ENCODE results near the gene RGS7.
"Not testable (repeated sequence)": the region's sequence is repeated elsewhere in the genome, so short reads cannot be mapped to it uniquely, and the experiment has no call there.

RGS7 gene

DNA sequence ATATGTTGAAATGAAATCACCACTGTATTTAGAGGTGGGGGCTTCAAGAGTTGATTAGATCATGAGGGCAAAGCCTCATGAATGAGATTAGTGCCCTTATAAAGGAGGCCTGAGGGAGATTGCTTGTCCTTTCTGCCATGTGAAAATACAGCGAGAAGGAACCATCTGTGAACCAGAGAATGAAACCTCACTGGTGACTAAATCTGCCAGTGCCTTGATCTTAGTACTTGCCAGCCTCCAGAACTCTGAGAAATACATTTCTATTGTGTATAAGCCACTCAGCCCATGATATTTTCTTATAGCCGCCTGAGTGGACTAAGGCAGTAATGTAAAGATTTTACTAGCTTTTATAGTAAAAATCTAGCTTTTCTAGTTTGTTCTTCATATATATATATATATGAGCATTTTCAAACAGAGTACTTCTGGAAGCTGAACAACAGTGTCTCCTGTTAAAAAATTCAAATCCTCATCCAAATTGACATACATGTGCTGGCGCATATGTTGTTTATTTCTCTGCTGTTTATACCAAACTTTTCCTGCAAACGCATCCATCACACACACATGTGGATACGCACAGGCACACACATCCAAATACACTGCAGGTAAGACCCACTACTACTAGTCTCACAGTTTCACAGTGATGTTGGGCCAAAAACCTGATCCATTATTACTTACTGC is 213.1 kb downstream of the RGS7 start:
- Histone ChIP-seq H3K56ac (ENCODE audit: low read length) (no peak overlapping the region), H3K4me2 (ENCODE audit: low read length) (no peak overlapping the region), H3K9ac (ENCODE audit: low read length) (no peak overlapping the region), H3K79me1 (ENCODE audit: low read length) (no peaks in the 10 kb centered on the region), H4K8ac (ENCODE audit: low read depth, low read length) (no peak overlapping the region), H3K27me3 (ENCODE audit: insufficient read depth, low read length, poor library complexity) (no peaks in the 10 kb centered on the region), H3K4me1 (ENCODE audit: control insufficient read depth, low read depth, low read length) (no peaks in the 10 kb centered on the region), H2BK15ac (replicated peaks; ENCODE audit: low read depth) (no peak overlapping the region), H2AK5ac (ENCODE audit: low read length) (no peak overlapping the region), H3K79me2 (ENCODE audit: control insufficient read depth, insufficient read depth, low read length) (no peaks in the 10 kb centered on the region), H3K18ac (ENCODE audit: low read length) (no peak overlapping the region), H2BK120ac (ENCODE audit: low read depth, low read length) (no peak overlapping the region), H4K5ac (ENCODE audit: low read length) (no peak overlapping the region), H3K4me3 (ENCODE audit: low read length) (no peak overlapping the region), H3K4ac (ENCODE audit: low read depth, low read length) (no peak overlapping the region), H3K23ac (ENCODE audit: low read length) (no peak overlapping the region), H3K27ac (ENCODE audit: low read depth, low read length) (no peak overlapping the region), H3K36me3 (ENCODE audit: control insufficient read depth, insufficient read depth, low read length) (no peaks in the 10 kb centered on the region), H2BK5ac (ENCODE audit: low read length) (no peak overlapping the region)
- no peak for DNase-seq
- no CpG with 5 or more reads among the region's 5 CpGs for WGBS (ENCODE audit: extremely low coverage, insufficient coverage, low lambda C conversion rate)

DNA sequence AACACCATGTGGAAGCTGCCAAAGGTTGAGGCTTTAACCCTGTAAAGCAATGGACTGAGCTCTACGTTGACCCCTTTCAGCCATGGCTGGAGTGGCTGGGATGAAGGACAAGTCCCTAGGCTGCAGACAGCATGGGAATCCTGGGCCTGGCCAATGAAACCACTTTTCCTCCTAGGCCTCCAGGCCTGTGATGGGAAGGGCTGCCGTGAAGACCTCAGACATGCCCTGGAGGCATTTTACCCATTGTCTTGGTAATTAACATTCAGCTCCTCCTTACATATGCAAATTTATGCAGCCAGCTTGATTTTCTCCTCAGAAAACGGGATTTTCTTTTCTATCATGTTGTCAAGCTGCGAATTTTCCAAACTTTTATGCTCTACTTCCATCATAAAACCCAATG is 214.5 kb downstream of the RGS7 start:
- no peak overlapping the region for H2AK5ac ChIP-seq (ENCODE audit: low read length)
- H3K9ac ChIP-seq (ENCODE audit: low read length): no peak overlapping the region
- no peak overlapping the region for H2BK5ac ChIP-seq (ENCODE audit: low read length)
- no peak overlapping the region for H3K18ac ChIP-seq (ENCODE audit: low read length)
- H3K56ac ChIP-seq (ENCODE audit: low read length): no peak overlapping the region
- H3K4me1 ChIP-seq (ENCODE audit: control insufficient read depth, low read depth, low read length): no peaks in the 10 kb centered on the region
- H3K4me3 ChIP-seq (ENCODE audit: low read length): no peak overlapping the region
- peak; percentile 21 for DNase-seq
- no peak overlapping the region for H4K5ac ChIP-seq (ENCODE audit: low read length)
- H3K27me3 ChIP-seq (ENCODE audit: insufficient read depth, low read length, poor library complexity): no peaks in the 10 kb centered on the region
- WGBS (ENCODE audit: extremely low coverage, insufficient coverage, low lambda C conversion rate): no CpG with 5 or more reads among the region's 4 CpGs
- H3K79me1 ChIP-seq (ENCODE audit: low read length): no peaks in the 10 kb centered on the region
- H4K8ac ChIP-seq (ENCODE audit: low read depth, low read length): no peak overlapping the region
- H3K27ac ChIP-seq (ENCODE audit: low read depth, low read length): no peak overlapping the region
- H3K23ac ChIP-seq (ENCODE audit: low read length): no peak overlapping the region
- no peak overlapping the region for H3K4me2 ChIP-seq (ENCODE audit: low read length)
- no peak overlapping the region for H2BK120ac ChIP-seq (ENCODE audit: low read depth, low read length)
- H3K4ac ChIP-seq (ENCODE audit: low read depth, low read length): no peak overlapping the region
- H2BK15ac ChIP-seq (replicated peaks; ENCODE audit: low read depth): no peak overlapping the region
- H3K79me2 ChIP-seq (ENCODE audit: control insufficient read depth, insufficient read depth, low read length): no peaks in the 10 kb centered on the region
- no peaks in the 10 kb centered on the region for H3K36me3 ChIP-seq (ENCODE audit: control insufficient read depth, insufficient read depth, low read length)

DNA sequence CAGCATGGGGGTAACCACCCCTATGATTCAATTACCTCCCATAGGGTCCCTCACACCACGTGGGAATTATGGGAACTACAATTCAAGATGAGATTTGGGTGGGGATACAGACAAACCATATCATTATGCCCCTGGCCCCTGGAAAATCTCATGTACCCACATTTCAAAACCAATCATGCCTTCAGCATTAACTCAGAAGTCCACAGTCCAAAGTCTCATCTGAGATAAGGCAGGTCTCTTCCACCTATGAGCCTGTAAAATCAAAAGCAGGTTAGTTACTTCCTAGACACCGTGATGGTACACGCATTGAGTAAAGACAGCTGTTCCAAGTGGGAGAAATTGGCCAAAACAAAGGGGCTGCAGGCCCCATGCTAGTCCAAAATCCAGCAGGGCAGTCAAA is 215.4 kb downstream of the RGS7 start:
- not testable (repeated sequence) for H2BK5ac ChIP-seq (ENCODE audit: low read length); H3K79me2 ChIP-seq (ENCODE audit: control insufficient read depth, insufficient read depth, low read length); H3K4me2 ChIP-seq (ENCODE audit: low read length); DNase-seq; H3K4me3 ChIP-seq (ENCODE audit: low read length); H3K9ac ChIP-seq (ENCODE audit: low read length); H3K27ac ChIP-seq (ENCODE audit: low read depth, low read length); H3K27me3 ChIP-seq (ENCODE audit: insufficient read depth, low read length, poor library complexity); H3K79me1 ChIP-seq (ENCODE audit: low read length); H4K5ac ChIP-seq (ENCODE audit: low read length); H3K4me1 ChIP-seq (ENCODE audit: control insufficient read depth, low read depth, low read length); H3K18ac ChIP-seq (ENCODE audit: low read length); H2AK5ac ChIP-seq (ENCODE audit: low read length); H3K36me3 ChIP-seq (ENCODE audit: control insufficient read depth, insufficient read depth, low read length); H3K56ac ChIP-seq (ENCODE audit: low read length); H2BK120ac ChIP-seq (ENCODE audit: low read depth, low read length); H3K4ac ChIP-seq (ENCODE audit: low read depth, low read length); H4K8ac ChIP-seq (ENCODE audit: low read depth, low read length); H3K23ac ChIP-seq (ENCODE audit: low read length); H2BK15ac ChIP-seq (replicated peaks; ENCODE audit: low read depth)
- WGBS (ENCODE audit: extremely low coverage, insufficient coverage, low lambda C conversion rate): no CpG with 5 or more reads among the region's 3 CpGs

DNA sequence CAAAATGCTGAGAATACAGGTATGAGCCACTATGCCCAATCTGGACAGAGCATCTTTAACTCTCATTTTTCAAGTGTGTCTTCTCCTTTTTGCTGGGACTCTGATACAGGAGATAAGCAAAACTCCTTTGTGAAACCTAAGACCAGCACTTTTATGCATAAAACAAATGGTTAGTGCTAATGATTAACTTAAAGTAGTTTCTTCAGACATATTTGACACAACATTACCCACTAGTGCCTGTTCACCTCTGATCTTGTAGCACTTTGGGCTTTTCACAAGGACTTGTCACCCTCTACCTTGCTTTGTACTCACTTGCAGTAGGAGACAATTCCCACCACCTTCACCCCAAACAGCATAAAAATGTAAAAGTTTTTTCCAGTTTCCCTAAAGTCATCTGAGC is 216.3 kb downstream of the RGS7 start:
- Histone ChIP-seq H4K5ac (ENCODE audit: low read length) (no peak overlapping the region), H3K18ac (ENCODE audit: low read length) (no peak overlapping the region), H2BK15ac (replicated peaks; ENCODE audit: low read depth) (no peak overlapping the region), H3K56ac (ENCODE audit: low read length) (no peak overlapping the region), H2BK120ac (ENCODE audit: low read depth, low read length) (no peak overlapping the region), H3K23ac (ENCODE audit: low read length) (no peak overlapping the region), H3K4me2 (ENCODE audit: low read length) (no peak overlapping the region), H3K79me2 (ENCODE audit: control insufficient read depth, insufficient read depth, low read length) (no peaks in the 10 kb centered on the region), H3K4me3 (ENCODE audit: low read length) (no peak overlapping the region), H3K36me3 (ENCODE audit: control insufficient read depth, insufficient read depth, low read length) (no peaks in the 10 kb centered on the region), H3K79me1 (ENCODE audit: low read length) (no peaks in the 10 kb centered on the region), H3K4ac (ENCODE audit: low read depth, low read length) (no peak overlapping the region), H3K27me3 (ENCODE audit: insufficient read depth, low read length, poor library complexity) (no peaks in the 10 kb centered on the region), H3K4me1 (ENCODE audit: control insufficient read depth, low read depth, low read length) (no peaks in the 10 kb centered on the region), H2AK5ac (ENCODE audit: low read length) (no peak overlapping the region), H3K27ac (ENCODE audit: low read depth, low read length) (no peak overlapping the region), H3K9ac (ENCODE audit: low read length) (no peak overlapping the region), H2BK5ac (ENCODE audit: low read length) (no peak overlapping the region), H4K8ac (ENCODE audit: low read depth, low read length) (no peak overlapping the region)
- DNase-seq: no peak

DNA sequence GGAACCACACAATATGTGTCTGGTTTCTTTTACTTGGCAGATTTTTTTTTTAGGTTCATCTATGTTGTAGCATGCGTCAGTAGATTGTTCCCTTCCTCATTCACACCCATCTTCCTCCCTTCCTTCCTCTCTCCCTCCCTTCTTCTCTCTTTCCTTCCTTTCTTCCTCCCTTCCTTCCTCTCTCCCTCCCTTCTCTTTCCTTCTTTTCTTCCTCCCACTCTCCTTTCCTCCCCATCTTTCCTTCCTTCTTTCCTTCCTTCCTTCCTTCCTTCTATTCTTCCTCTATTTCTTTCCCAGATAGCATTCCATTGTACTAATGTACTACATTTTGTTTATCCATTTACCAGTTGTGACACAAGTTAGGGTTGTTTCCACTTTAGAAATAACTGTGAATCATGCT is 218.0 kb downstream of the RGS7 start:
- H3K4me2 ChIP-seq (ENCODE audit: low read length): no peak overlapping the region
- H3K27ac ChIP-seq (ENCODE audit: low read depth, low read length): no peak overlapping the region
- no peaks in the 10 kb centered on the region for H3K36me3 ChIP-seq (ENCODE audit: control insufficient read depth, insufficient read depth, low read length)
- H4K5ac ChIP-seq (ENCODE audit: low read length): no peak overlapping the region
- no CpG with 5 or more reads among the region's 1 CpG for WGBS (ENCODE audit: extremely low coverage, insufficient coverage, low lambda C conversion rate)
- no peak overlapping the region for H3K4ac ChIP-seq (ENCODE audit: low read depth, low read length)
- no peak overlapping the region for H2BK15ac ChIP-seq (replicated peaks; ENCODE audit: low read depth)
- H3K23ac ChIP-seq (ENCODE audit: low read length): no peak overlapping the region
- no peak overlapping the region for H3K9ac ChIP-seq (ENCODE audit: low read length)
- no peak overlapping the region for H3K56ac ChIP-seq (ENCODE audit: low read length)
- no peak overlapping the region for H3K4me3 ChIP-seq (ENCODE audit: low read length)
- no peaks in the 10 kb centered on the region for H3K79me1 ChIP-seq (ENCODE audit: low read length)
- H2BK120ac ChIP-seq (ENCODE audit: low read depth, low read length): no peak overlapping the region
- H3K18ac ChIP-seq (ENCODE audit: low read length): no peak overlapping the region
- H2AK5ac ChIP-seq (ENCODE audit: low read length): no peak overlapping the region
- no peak overlapping the region for H2BK5ac ChIP-seq (ENCODE audit: low read length)
- no peaks in the 10 kb centered on the region for H3K4me1 ChIP-seq (ENCODE audit: control insufficient read depth, low read depth, low read length)
- no peak overlapping the region for H4K8ac ChIP-seq (ENCODE audit: low read depth, low read length)
- H3K79me2 ChIP-seq (ENCODE audit: control insufficient read depth, insufficient read depth, low read length): no peaks in the 10 kb centered on the region
- H3K27me3 ChIP-seq (ENCODE audit: insufficient read depth, low read length, poor library complexity): no peaks in the 10 kb centered on the region
- no peak for DNase-seq

DNA sequence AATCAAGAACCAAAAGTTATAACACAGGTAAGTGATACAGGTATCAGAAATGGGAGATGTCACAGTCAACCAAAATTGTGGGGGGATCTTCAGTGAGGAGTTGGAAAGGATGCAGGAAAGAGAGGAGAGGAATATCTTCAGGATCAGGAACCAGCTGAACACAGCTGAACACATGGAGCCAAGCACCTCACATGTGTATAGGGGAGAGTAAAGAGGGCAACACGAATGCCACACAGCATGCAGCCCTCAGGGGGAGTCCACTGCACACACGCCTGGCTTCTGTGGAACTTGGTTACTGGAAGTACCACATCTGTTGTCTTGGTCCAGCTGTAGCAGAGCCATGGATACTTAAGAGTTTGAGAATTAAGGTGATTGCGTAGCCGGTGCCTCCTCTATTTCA is 218.8 kb downstream of the RGS7 start:
- no peak overlapping the region for H4K8ac ChIP-seq (ENCODE audit: low read depth, low read length)
- H3K4me1 ChIP-seq (ENCODE audit: control insufficient read depth, low read depth, low read length): no peaks in the 10 kb centered on the region
- no peak for DNase-seq
- H3K36me3 ChIP-seq (ENCODE audit: control insufficient read depth, insufficient read depth, low read length): no peaks in the 10 kb centered on the region
- no peak overlapping the region for H3K18ac ChIP-seq (ENCODE audit: low read length)
- H3K4me3 ChIP-seq (ENCODE audit: low read length): no peak overlapping the region
- H2AK5ac ChIP-seq (ENCODE audit: low read length): no peak overlapping the region
- H3K27ac ChIP-seq (ENCODE audit: low read depth, low read length): no peak overlapping the region
- H2BK15ac ChIP-seq (replicated peaks; ENCODE audit: low read depth): no peak overlapping the region
- H3K4ac ChIP-seq (ENCODE audit: low read depth, low read length): no peak overlapping the region
- H3K27me3 ChIP-seq (ENCODE audit: insufficient read depth, low read length, poor library complexity): no peaks in the 10 kb centered on the region
- H3K9ac ChIP-seq (ENCODE audit: low read length): no peak overlapping the region
- no peak overlapping the region for H2BK5ac ChIP-seq (ENCODE audit: low read length)
- no peak overlapping the region for H3K56ac ChIP-seq (ENCODE audit: low read length)
- no peak overlapping the region for H4K5ac ChIP-seq (ENCODE audit: low read length)
- no peak overlapping the region for H2BK120ac ChIP-seq (ENCODE audit: low read depth, low read length)
- no peaks in the 10 kb centered on the region for H3K79me2 ChIP-seq (ENCODE audit: control insufficient read depth, insufficient read depth, low read length)
- H3K79me1 ChIP-seq (ENCODE audit: low read length): no peaks in the 10 kb centered on the region
- WGBS (ENCODE audit: extremely low coverage, insufficient coverage, low lambda C conversion rate): no CpG with 5 or more reads among the region's 4 CpGs
- H3K23ac ChIP-seq (ENCODE audit: low read length): no peak overlapping the region
- H3K4me2 ChIP-seq (ENCODE audit: low read length): no peak overlapping the region
